Muscle layer of colon (tissue), 2 donors: ENCODE data around the gene WIPF3.

Experiments
- H3K27ac ChIP-seq: one replicate; pipeline ENCODE4 v1.7.0; 2013; ENCODE audit warnings: low read depth, mild to moderate bottlenecking, low read length, moderate library complexity
- H3K27me3 ChIP-seq, 2 donors: one replicate each; pipeline ENCODE4 v1.7.0; 2013; ENCODE audit warnings: low read length in 2 of 2, mild to moderate bottlenecking in 2 of 2; ENCODE audit not compliant: insufficient read depth in 2 of 2, control insufficient read depth in 1 of 2
- H3K36me3 ChIP-seq: one replicate; pipeline ENCODE4 v1.7.0; 2013; ENCODE audit warnings: mild to moderate bottlenecking, low read length; ENCODE audit not compliant: insufficient read depth
- H3K4me1 ChIP-seq: one replicate; pipeline ENCODE4 v1.7.0; 2013; ENCODE audit warnings: mild to moderate bottlenecking, low read length; ENCODE audit not compliant: insufficient read depth
- H3K4me3 ChIP-seq, 2 donors: one replicate each; pipeline ENCODE4 v1.7.0; 2013; ENCODE audit warnings: low read length in 2 of 2, low read depth in 1 of 2, mild to moderate bottlenecking in 1 of 2, moderate library complexity in 1 of 2
- H3K9ac ChIP-seq: one replicate; pipeline ENCODE4 v1.7.0; 2013; ENCODE audit warnings: low read length
- H3K9me3 ChIP-seq: one replicate; pipeline ENCODE4 v1.7.0; 2013; ENCODE audit warnings: mild to moderate bottlenecking, low read length
- donor health status: abdominal sarcoma.
- donor health status: Adenocarcinoma of cecum.

WIPF3 gene, protein sequence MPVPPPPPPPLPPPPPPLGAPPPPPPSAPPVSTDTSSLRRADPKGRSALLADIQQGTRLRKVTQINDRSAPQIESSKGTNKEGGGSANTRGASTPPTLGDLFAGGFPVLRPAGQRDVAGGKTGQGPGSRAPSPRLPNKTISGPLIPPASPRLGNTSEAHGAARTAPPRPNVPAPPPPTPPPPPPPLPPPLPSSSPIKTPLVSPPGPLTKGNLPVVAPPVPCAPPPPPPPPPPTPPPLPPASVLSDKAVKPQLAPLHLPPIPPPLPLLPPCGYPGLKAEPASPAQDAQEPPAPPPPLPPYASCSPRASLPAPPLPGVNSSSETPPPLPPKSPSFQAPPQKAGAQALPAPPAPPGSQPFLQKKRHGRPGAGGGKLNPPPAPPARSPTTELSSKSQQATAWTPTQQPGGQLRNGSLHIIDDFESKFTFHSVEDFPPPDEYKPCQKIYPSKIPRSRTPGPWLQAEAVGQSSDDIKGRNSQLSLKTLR

DNA sequence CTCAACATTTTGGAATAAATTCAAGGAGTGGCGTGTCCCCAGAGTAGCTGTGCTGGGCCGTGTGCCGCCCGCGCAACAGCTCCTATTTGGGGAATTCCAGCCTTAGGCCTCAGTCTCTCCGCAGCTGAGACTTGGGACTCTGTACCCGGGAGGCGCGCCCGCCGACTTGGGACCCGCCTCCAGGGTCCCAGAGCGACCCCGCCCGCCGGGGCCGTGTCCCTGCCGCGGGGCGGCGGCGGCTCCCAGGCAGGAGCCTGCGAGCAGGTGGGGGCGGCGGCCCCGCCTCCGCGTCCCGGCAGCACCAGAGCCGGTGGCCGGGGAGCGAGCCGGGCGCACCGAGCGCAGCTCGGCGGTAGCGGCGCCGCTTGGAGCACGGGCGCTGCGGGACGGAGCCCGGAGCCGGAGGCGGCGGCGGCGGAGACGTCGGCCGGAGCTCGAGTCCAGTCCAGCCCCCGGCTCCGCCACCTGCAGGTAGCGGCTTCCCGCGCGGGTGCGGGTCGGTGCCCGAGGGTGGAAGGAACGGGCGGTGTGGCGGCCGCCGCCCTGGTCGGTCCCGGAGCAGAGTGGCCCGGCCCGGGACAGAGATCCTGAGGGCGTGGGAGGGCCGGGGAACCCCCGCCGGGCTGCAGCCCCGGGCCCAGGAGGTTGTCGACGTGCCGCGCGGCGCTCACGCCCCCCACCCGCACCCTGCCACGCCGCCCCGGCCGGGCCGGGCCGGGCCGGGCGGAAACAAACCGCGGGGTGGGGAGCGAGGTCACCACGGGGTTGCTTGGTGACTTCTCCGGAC, at the start of gene WIPF3:
WIPF3 (plus strand) TSS at position 301 of the 787 bp plus-strand sequence. CDS start 28,217 bp downstream, outside the sequence.
- no peak within 1 kb of the TSS for H3K27ac ChIP-seq
- H3K36me3 ChIP-seq = no peaks in the 10 kb centered on the region
- H3K9ac ChIP-seq = no peak within 1 kb of the TSS
- peaks cover 5% of the 10 kb centered on the region for H3K4me1 ChIP-seq
- no peaks in the 10 kb centered on the region for H3K9me3 ChIP-seq
- peak within 1 kb of the TSS; percentile 47 to 50 for H3K4me3 ChIP-seq
- peaks cover 14 to 23% of the 10 kb centered on the region in 2 donors for H3K27me3 ChIP-seq

DNA sequence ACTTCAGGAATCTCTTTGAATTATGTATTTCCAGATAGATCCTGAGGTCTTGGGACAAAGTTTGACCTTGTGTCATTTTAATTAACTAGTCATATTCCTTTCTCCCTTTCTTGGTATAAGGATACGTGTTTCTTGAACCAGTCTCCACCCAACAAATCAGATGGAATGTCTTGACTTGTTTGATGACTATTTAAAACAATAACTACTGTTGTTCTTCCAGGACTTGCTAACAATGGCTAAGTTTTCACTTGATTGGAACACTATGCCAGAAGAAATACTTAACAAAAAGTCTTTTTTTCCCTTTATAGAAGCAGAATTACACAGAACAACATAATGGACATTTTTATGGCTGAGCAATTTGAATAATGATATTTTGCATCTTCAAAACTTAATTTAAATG, 43.0 kb upstream of the WIPF3 start:
- no peak overlapping the region for H3K9ac ChIP-seq
- no peak overlapping the region for H3K4me3 ChIP-seq
- H3K27ac ChIP-seq = no peak overlapping the region
- H3K36me3 ChIP-seq = no peaks in the 10 kb centered on the region
- no peaks in the 10 kb centered on the region for H3K9me3 ChIP-seq
- H3K4me1 ChIP-seq = no peaks in the 10 kb centered on the region
- H3K27me3 ChIP-seq = no peaks in the 10 kb centered on the region

DNA sequence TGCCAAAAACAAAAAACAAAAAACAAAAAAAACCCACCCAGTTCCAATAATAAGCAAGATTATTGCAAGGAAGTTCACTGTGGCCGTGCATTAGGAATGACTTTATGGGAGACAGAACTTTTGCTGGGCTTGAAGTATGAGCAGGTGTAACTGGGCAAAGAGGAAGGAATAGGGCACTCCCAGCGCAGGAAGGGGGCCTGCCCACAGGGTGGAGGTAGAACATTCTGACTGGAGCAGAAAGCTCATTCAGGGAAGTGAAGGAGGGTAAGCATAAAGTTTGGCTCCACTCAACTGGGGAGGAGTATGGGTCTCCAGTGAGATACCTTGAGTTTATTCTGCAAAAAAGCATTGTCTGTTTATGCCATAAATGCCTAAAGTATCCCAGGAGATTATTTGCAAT, 42.1 kb upstream of the WIPF3 start:
- no peaks in the 10 kb centered on the region for H3K36me3 ChIP-seq
- no peak overlapping the region for H3K4me3 ChIP-seq
- H3K9me3 ChIP-seq = no peaks in the 10 kb centered on the region
- H3K27me3 ChIP-seq = no peaks in the 10 kb centered on the region
- H3K27ac ChIP-seq = no peak overlapping the region
- H3K4me1 ChIP-seq = no peaks in the 10 kb centered on the region
- H3K9ac ChIP-seq = no peak overlapping the region

DNA sequence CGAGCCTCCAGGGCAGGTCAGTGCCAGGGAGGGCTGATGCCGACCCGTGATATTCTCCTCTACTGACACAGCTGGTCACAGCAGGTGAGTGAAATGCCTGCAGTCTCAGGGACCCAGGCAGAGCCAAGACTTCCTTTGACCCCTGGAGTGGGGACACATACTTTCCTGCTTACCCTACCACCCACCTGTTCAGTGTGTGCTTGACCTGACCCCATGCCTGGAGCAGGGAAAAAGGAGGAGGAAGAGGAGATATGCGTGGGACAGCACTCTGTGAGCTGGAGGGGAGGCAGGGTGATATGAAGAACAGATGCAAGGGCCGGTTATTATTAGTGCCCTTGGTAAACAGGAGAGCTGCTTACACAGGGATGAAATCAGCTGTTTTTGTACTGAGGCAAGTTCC, 40.8 kb upstream of the WIPF3 start:
- Histone ChIP-seq H3K9me3 (no peaks in the 10 kb centered on the region), H3K4me1 (no peaks in the 10 kb centered on the region), H3K27ac (no peak overlapping the region), H3K36me3 (no peaks in the 10 kb centered on the region), H3K9ac (no peak overlapping the region), H3K27me3 (no peaks in the 10 kb centered on the region), H3K4me3 (no peak overlapping the region)

DNA sequence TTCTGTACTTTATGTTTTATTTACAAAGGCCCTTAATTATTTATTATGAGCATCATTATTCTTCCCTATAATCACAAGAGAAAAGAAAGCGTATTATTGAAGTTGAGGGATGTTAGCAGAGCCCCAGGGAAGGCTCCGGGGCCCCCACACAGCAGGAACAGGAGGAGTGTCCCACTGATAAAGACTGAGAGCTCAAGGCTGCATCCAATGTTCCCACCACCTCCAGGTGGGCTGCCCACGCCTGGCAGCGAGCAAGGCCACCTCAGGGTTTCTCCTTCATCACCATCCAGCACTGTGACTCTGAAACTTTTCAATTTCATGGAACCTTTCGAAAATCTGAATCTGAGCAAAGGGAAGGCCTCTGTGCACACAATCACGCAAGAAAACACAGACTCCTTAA, 35.9 kb upstream of the WIPF3 start:
- H3K27me3 ChIP-seq = no peaks in the 10 kb centered on the region
- H3K9me3 ChIP-seq = no peaks in the 10 kb centered on the region
- H3K9ac ChIP-seq = no peak overlapping the region
- H3K27ac ChIP-seq = no peak overlapping the region
- no peaks in the 10 kb centered on the region for H3K36me3 ChIP-seq
- H3K4me1 ChIP-seq = no peaks in the 10 kb centered on the region
- no peak overlapping the region for H3K4me3 ChIP-seq

DNA sequence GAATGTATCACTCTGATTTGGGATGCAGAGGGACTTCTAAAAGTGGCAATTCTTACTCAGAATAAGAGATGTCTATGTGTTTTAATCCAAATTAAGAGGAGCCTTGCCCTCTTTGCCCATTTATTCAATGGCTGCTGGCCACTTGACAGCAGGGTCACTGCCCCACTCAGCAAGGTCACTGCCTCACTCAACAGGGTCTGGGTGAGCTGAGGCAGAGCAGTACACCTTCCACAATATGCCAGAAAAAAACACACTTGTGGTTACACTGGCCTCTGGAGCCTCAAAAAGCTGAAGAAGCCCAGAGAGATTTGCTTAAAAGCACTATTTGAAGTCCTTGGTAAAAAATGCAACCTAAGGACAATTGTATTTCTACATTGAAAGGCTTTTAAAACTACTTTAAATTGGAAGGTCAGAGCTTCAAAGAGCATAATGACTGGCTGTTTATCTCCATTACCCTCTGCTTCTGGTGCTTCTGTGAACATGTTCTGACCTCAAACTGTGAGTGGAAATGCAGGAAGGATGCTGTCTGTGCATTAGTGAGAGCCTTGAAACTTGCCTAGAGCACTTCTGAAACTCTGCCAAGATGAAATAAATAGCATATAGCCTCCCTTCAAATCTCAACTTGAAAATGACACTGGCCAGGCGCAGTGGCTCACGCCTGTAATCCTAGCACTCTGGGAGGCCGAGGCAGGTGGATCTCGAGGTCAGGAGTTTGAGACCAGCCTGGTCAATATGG, 35.1 kb upstream of the WIPF3 start:
- no peaks in the 10 kb centered on the region for H3K9me3 ChIP-seq
- no peaks in the 10 kb centered on the region for H3K27me3 ChIP-seq
- H3K27ac ChIP-seq = no peak overlapping the region
- no peaks in the 10 kb centered on the region for H3K4me1 ChIP-seq
- no peaks in the 10 kb centered on the region for H3K36me3 ChIP-seq
- no peak overlapping the region for H3K9ac ChIP-seq
- H3K4me3 ChIP-seq = no peak overlapping the region

- H3K27ac ChIP-seq = no peak overlapping the region
These were observed 27.3 kb upstream of the WIPF3 start for GRCh38 chr7:29779017-29779416.

DNA sequence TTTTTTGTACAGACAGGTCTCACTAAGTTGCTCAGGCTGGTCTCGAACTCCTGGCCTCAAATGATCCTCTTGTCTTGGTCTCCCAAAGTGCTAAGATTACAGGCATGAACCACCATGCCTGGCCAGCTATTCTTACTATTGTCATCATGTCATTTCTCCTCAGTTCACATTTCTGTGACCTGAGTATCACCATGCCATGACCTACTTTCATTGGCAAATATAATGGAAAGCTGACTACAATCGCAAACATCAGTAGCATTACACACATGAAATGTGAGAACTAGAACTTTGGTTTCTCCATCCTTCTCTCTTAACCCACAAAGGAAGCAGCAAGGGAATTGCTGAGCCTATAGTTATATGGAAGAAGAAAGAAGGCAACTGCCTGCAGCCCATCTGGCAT, 26.0 kb upstream of the WIPF3 start:
- no peak overlapping the region for H3K4me3 ChIP-seq
- H3K9ac ChIP-seq = no peak overlapping the region
- no peaks in the 10 kb centered on the region for H3K36me3 ChIP-seq
- no peaks in the 10 kb centered on the region for H3K27me3 ChIP-seq
- H3K9me3 ChIP-seq = no peaks in the 10 kb centered on the region
- H3K27ac ChIP-seq = no peak overlapping the region
- no peaks in the 10 kb centered on the region for H3K4me1 ChIP-seq

More at GRCh38 chr7:29779017-29779416, 27.3 kb upstream of the WIPF3 start:
- H3K9ac ChIP-seq = no peak overlapping the region
- no peaks in the 10 kb centered on the region for H3K36me3 ChIP-seq
- H3K27me3 ChIP-seq = no peaks in the 10 kb centered on the region
- no peaks in the 10 kb centered on the region for H3K4me1 ChIP-seq
- H3K9me3 ChIP-seq = no peaks in the 10 kb centered on the region
- H3K4me3 ChIP-seq = no peak overlapping the region

DNA sequence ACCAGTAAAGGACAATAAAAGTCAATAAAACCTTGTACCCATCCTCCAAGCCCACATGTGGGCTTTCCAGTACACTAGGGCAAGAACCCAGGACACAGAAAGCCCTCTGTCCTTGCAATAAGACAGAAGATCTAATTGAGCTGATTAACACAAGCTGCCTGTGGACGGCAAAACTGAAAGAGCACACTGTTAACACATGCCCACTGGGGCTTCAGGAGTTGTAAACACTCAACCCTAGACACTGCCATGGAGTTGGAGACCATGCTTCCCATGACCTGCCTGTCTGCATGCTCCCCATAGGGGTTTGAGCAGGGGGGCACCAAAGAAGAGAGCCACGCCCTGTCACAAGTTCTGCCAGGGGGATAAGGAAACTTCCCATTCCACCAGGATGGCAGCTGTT, 22.6 kb upstream of the WIPF3 start:
- no peak overlapping the region for H3K9ac ChIP-seq
- no peaks in the 10 kb centered on the region for H3K27me3 ChIP-seq
- H3K4me1 ChIP-seq = no peaks in the 10 kb centered on the region
- H3K36me3 ChIP-seq = no peaks in the 10 kb centered on the region
- H3K27ac ChIP-seq = no peak overlapping the region
- no peak overlapping the region for H3K4me3 ChIP-seq
- no peaks in the 10 kb centered on the region for H3K9me3 ChIP-seq

- no peak overlapping the region for H3K4me3 ChIP-seq
- H3K36me3 ChIP-seq = no peaks in the 10 kb centered on the region
- no peak overlapping the region for H3K27ac ChIP-seq
- no peak overlapping the region for H3K9ac ChIP-seq
- H3K4me1 ChIP-seq = no peaks in the 10 kb centered on the region
- H3K27me3 ChIP-seq = no peaks in the 10 kb centered on the region
- H3K9me3 ChIP-seq = no peaks in the 10 kb centered on the region
These were observed 12.8 kb upstream of the WIPF3 start for GRCh38 chr7:29793507-29793906.

GRCh38 chr7:29794959-29795629, 11.2 kb upstream of the WIPF3 start:
- no peaks in the 10 kb centered on the region for H3K9me3 ChIP-seq
- no peaks in the 10 kb centered on the region for H3K27me3 ChIP-seq
- H3K27ac ChIP-seq = no peak overlapping the region
- no peaks in the 10 kb centered on the region for H3K4me1 ChIP-seq
- H3K9ac ChIP-seq = no peak overlapping the region
- no peaks in the 10 kb centered on the region for H3K36me3 ChIP-seq
- no peak overlapping the region for H3K4me3 ChIP-seq
